Endothelial cell (in vitro differentiated cells): ENCODE data around the gene C17orf113. TPM values are rescaled to one million over a fixed set of nuclear protein-coding genes. Genes with fewer than 3 reads are reported as not detected.

Source experiments
- DNase-seq: peaks from one replicate; pipeline ENCODE4 v3.0.0; 2021; ENCODE audit warnings: low spot score
- H3K27ac Mint-ChIP-seq: one replicate; pipeline ENCODE4 v1.8.0; 2021; ENCODE audit warnings: mixed read lengths, inconsistent platforms; ENCODE audit not compliant: unreplicated experiment
- H3K27me3 Mint-ChIP-seq: one replicate; pipeline ENCODE4 v1.8.0; 2021; ENCODE audit warnings: mild to moderate bottlenecking, moderate library complexity, mixed read lengths, inconsistent platforms; ENCODE audit not compliant: unreplicated experiment
- H3K36me3 Mint-ChIP-seq: one replicate; pipeline ENCODE4 v1.8.0; 2021; ENCODE audit warnings: mild to moderate bottlenecking, low read depth, mixed read lengths, inconsistent platforms; ENCODE audit not compliant: unreplicated experiment
- H3K4me1 Mint-ChIP-seq: one replicate; pipeline ENCODE4 v1.8.0; 2021; ENCODE audit warnings: mild to moderate bottlenecking, mixed read lengths, inconsistent platforms; ENCODE audit not compliant: unreplicated experiment
- H3K4me3 Mint-ChIP-seq: one replicate; pipeline ENCODE4 v1.8.0; 2021; ENCODE audit warnings: mild to moderate bottlenecking, mixed read lengths, inconsistent platforms; ENCODE audit not compliant: unreplicated experiment
- H3K9me3 Mint-ChIP-seq: one replicate; pipeline ENCODE4 v1.8.0; 2021; ENCODE audit warnings: mixed read lengths, inconsistent platforms; ENCODE audit not compliant: unreplicated experiment
- total RNA-seq: library from RNA; stranded (reverse); fragmentation: NEBNext Ultra II Directional; extraction: Animal tissue kit (Norgen Biotek cat#: 25700); gene quantifications from one replicate; pipeline ENCODE4 v1.2.1, GENCODE V29; 2021; ENCODE audit not compliant: unreplicated experiment
- TF ChIP-seq, protein P1 (sequence below): fragments of 200-600 bp; sonication (generic); IDR thresholded peaks from one replicate; pipeline ENCODE4 v1.5.0; 2021; ENCODE audit warnings: antibody characterized with exemption; ENCODE audit not compliant: unreplicated experiment

The C17orf113 gene
- total RNA-seq, 1 donor from 2014 or later: 1.6 TPM

DNA sequence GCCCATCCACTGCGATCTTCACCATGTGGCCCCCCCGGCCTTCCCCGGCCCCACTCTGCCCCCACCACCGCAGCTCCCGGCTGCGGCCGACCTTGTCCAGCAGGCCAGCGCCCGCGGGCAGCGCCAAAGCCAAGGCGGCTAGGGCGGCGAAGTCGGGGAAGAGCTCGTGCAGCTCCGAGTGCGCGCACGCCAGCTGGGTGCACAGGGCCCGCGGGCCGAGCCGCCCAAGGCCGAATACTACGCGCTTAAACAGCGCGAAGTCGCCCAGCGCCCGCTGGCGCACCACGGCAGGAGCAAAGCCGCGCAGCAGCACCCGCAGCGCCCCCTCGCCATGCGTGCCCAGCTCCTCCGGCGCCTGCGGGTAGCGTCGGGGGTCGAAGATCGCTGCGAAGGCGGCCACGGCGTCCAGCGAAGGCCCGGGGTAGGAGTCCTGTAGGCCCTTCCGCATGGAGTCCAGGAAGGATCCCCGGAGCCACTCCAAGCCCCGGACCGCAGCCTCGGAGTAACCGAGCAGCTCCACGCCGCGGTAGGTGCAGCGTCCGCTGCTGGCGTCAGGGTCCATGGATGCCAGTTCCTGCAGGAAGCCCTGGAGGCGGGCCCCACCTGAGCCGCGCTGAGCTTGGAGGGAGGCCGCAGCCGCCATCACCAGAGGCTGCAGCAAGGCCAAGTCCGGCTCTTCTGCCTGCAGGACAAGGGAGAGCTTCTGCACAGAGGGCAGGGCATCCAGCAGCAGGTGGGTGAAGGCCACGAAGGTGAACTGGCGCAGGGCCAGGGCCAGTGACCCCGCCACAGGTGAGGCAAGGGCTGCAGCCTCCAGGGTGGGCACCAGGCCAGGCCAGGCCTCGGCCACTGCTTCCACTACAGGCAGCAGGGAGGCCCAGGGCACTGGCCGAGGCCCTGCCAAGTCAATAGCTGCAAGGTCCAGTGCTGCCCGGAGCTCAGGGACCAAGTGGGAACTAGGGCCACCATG lies 10.3 kb downstream of the C17orf113 start:
- Mint-ChIP-seq H3K4me3 (no peak overlapping the region), H3K27me3 (no peaks in the 10 kb centered on the region), H3K36me3 (no peaks in the 10 kb centered on the region), H3K4me1 (no peaks in the 10 kb centered on the region), H3K27ac (no peak overlapping the region), H3K9me3 (no peaks in the 10 kb centered on the region)
- DNase-seq: no peak
- TF ChIP-seq, protein P1, sequence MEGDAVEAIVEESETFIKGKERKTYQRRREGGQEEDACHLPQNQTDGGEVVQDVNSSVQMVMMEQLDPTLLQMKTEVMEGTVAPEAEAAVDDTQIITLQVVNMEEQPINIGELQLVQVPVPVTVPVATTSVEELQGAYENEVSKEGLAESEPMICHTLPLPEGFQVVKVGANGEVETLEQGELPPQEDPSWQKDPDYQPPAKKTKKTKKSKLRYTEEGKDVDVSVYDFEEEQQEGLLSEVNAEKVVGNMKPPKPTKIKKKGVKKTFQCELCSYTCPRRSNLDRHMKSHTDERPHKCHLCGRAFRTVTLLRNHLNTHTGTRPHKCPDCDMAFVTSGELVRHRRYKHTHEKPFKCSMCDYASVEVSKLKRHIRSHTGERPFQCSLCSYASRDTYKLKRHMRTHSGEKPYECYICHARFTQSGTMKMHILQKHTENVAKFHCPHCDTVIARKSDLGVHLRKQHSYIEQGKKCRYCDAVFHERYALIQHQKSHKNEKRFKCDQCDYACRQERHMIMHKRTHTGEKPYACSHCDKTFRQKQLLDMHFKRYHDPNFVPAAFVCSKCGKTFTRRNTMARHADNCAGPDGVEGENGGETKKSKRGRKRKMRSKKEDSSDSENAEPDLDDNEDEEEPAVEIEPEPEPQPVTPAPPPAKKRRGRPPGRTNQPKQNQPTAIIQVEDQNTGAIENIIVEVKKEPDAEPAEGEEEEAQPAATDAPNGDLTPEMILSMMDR: no peak

DNA sequence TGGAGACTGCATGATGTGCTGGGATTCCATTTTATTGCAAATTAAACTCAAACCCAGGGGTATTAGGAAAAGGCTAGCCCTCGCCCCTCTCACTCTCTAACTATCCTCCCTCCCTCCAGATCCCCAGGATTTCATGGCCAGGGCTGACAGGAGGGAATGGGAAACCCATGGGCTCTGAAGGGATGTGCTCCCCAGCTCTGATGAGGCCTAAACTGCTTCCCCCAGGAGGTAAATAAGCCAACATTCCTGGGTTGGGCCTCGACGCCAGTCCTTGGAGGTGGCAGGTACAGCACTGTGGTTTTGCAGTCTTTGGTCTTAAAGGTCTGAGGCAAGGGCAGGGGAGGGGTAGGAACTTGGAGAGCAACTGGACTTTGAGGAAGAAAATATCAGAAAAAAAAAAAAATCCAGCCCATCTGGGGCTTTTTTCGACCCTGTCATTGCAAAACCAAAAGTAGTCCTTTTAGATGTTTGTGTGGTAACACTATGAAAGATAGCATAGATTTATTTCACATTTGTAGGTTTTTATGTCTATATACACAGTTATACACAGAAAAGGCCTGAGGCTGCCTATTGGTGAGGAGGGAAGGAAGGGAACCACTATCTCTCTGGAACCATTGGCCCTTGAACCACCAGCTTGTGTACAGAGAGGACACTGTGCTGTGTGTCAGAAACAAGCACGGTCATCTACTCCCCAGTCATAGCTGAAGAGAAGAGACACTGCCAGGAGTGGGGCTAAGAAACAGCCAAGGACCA lies 12.0 kb downstream of the C17orf113 start:
- H3K36me3 Mint-ChIP-seq: no peaks in the 10 kb centered on the region
- H3K4me3 Mint-ChIP-seq: no peak overlapping the region
- TF ChIP-seq, protein P1: no peak
- no peaks in the 10 kb centered on the region for H3K9me3 Mint-ChIP-seq
- H3K27me3 Mint-ChIP-seq: no peaks in the 10 kb centered on the region
- no peak for DNase-seq
- H3K4me1 Mint-ChIP-seq: no peaks in the 10 kb centered on the region
- H3K27ac Mint-ChIP-seq: no peak overlapping the region

DNA sequence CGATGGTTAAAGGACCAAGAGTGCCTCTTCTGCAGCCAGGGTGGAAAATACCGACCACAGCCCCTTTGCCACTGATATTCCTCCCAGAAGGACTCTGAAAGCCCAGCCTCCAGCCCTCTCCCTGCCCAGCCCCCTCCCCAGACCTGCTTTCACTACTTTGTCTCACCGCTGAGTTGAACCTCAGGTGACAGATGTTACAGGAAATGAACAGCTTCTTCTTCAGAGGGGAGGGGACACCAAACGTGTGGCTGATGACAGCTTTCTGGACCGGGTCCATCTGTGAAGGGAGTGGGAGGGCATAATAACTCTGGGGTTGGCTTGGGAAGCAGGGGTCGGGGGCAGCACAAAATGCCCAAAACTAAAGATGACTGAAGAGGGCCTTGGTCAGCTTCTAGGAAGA lies 16.3 kb downstream of the C17orf113 start:
- DNase-seq: no peak
- Mint-ChIP-seq H3K4me1 (no peaks in the 10 kb centered on the region), H3K4me3 (no peak overlapping the region), H3K27me3 (peaks cover 1% of the 10 kb centered on the region), H3K27ac (no peak overlapping the region), H3K36me3 (no peaks in the 10 kb centered on the region), H3K9me3 (no peaks in the 10 kb centered on the region)
- TF ChIP-seq, protein P1: no peak

DNA sequence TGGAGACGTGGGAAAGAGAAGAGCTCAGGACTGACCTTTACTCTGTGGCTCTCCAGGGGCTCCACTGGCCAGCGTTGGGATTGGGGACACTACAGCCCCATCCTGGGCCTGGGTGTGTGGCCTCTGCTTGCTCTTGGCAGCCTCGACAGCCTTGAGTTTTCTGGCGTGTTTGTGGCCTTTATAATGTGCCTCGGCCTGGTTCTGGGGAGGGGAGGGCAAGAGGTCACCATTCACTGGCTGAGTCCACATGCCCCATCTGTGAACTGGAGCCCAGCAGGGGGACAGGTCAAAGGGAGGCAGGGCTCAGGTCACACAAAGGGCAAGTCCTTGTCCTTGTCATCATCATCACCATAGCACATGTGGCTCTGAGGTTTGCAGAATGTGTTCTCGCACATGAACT lies 18.8 kb downstream of the C17orf113 start:
- H3K4me3 Mint-ChIP-seq: no peak overlapping the region
- H3K27ac Mint-ChIP-seq: no peak overlapping the region
- DNase-seq: no peak
- H3K9me3 Mint-ChIP-seq: no peaks in the 10 kb centered on the region
- peaks cover 4% of the 10 kb centered on the region for H3K27me3 Mint-ChIP-seq
- H3K36me3 Mint-ChIP-seq: no peaks in the 10 kb centered on the region
- TF ChIP-seq, protein P1: no peak
- peaks cover 4% of the 10 kb centered on the region for H3K4me1 Mint-ChIP-seq

DNA sequence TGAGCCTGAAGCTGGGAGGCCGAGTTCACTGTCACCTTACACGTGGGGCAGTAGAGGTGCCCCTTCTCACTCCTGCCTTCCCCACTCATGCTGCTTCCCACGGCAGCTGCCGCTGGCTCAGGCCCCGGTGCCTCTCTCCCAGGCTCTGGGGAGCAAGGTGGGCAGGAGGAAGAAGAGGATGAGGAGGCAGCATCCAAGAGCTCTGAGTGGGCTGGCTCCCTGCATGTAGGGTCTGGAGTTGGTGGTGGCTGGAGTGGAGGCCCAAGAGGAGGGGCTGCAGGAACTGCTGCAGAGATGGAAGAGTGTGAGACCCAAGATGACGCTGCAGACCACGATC lies 21.6 kb downstream of the C17orf113 start:
- H3K9me3 Mint-ChIP-seq: no peaks in the 10 kb centered on the region
- H3K27ac Mint-ChIP-seq: no peak overlapping the region
- H3K4me1 Mint-ChIP-seq: peaks cover 28% of the 10 kb centered on the region
- peaks cover 4% of the 10 kb centered on the region for H3K27me3 Mint-ChIP-seq
- TF ChIP-seq, protein P1: no peak
- H3K4me3 Mint-ChIP-seq: no peak overlapping the region
- peaks cover 15% of the 10 kb centered on the region for H3K36me3 Mint-ChIP-seq
- DNase-seq: no peak
